CD14-positive monocyte (primary cell): ENCODE data around the gene WWC2. TPM values are rescaled to one million over a fixed set of nuclear protein-coding genes. Genes with fewer than 3 reads are reported as not detected.
A peak's percentile ranks its signal among the peaks of the same experiment; 100 is the strongest.

Experiments
- DNase-seq, 3 donors: peaks; one replicate each; pipeline ENCODE4 v3.0.0-alpha.2; 2011 to 2022
- H2AFZ ChIP-seq: 2 replicates; pipeline ENCODE4 v1.6.0; 2012; ENCODE audit warnings: mild to moderate bottlenecking, low read depth, low read length, inconsistent platforms; ENCODE audit not compliant: insufficient read depth, poor library complexity, severe bottlenecking
- H3K27ac ChIP-seq, 2 donors: 1 replicate in 1 of 2; 2 replicates in 1 of 2; pipeline ENCODE4 v1.5.1; 2012 to 2013; ENCODE audit warnings: low read length in 2 of 2, control low read depth in 1 of 2, inconsistent platforms in 1 of 2, low read depth in 1 of 2, mild to moderate bottlenecking in 1 of 2
- H3K27me3 ChIP-seq, 2 donors: one replicate each; pipeline versions ENCODE4 v1.6.0 to v1.6.1; 2011 to 2013; ENCODE audit warnings: low read length in 2 of 2; ENCODE audit not compliant: control insufficient read depth in 2 of 2, insufficient read depth in 2 of 2
- H3K36me3 ChIP-seq, 2 donors: replicated peaks in 1 of 2; 1 replicate in 1 of 2; 2 replicates in 1 of 2; pipeline versions ENCODE4 v1.5.1 to v1.6.1; 2012 to 2013; ENCODE audit warnings: low read length in 2 of 2, control low read depth in 1 of 2, inconsistent platforms in 1 of 2, mild to moderate bottlenecking in 1 of 2; ENCODE audit not compliant: insufficient read depth in 2 of 2, control insufficient read depth in 1 of 2
- H3K4me1 ChIP-seq, 2 donors: 1 replicate in 1 of 2; 2 replicates in 1 of 2; pipeline versions ENCODE4 v1.5.1 to v1.6.1; 2012 to 2013; ENCODE audit warnings: low read length in 2 of 2, control low read depth in 1 of 2, inconsistent platforms in 1 of 2, mild to moderate bottlenecking in 1 of 2, moderate library complexity in 1 of 2; ENCODE audit not compliant: insufficient read depth in 2 of 2, control insufficient read depth in 1 of 2
- H3K4me2 ChIP-seq: replicated peaks from 2 replicates; pipeline ENCODE3; 2012; ENCODE audit warnings: low read length, moderate library complexity, mild to moderate bottlenecking; ENCODE audit not compliant: poor library complexity, severe bottlenecking; ENCODE audit errors: extremely low read depth
- H3K4me3 ChIP-seq, 3 experiments: fragments of 200-600 bp in 1 of 3; sonication (generic) in 1 of 3; replicated peaks in 1 of 3; 1 replicate in 2 of 3; 2 replicates in 1 of 3; pipeline ENCODE4 v1.5.1; 2011 to 2013; ENCODE audit warnings: low read length in 3 of 3, mild to moderate bottlenecking in 3 of 3, control low read depth in 2 of 3, low read depth in 2 of 3, inconsistent platforms in 1 of 3, moderate library complexity in 1 of 3
- H3K79me2 ChIP-seq: 2 replicates; pipeline ENCODE4 v1.6.0; 2012; ENCODE audit warnings: mild to moderate bottlenecking, control low read depth, inconsistent platforms, low read length, moderate library complexity; ENCODE audit not compliant: insufficient read depth
- H3K9ac ChIP-seq: 2 replicates; pipeline ENCODE4 v1.6.0; 2017; ENCODE audit warnings: low read length, mild to moderate bottlenecking; ENCODE audit not compliant: insufficient read depth, poor library complexity, severe bottlenecking
- H3K9me3 ChIP-seq, 2 donors: replicated peaks in 1 of 2; 1 replicate in 1 of 2; 2 replicates in 1 of 2; pipeline versions ENCODE4 v1.5.1 to v1.6.1; 2012 to 2013; ENCODE audit warnings: low read length in 2 of 2, control low read depth in 1 of 2; ENCODE audit not compliant: control insufficient read depth in 1 of 2, insufficient read depth in 1 of 2
- H4K20me1 ChIP-seq: 2 replicates; pipeline ENCODE4 v1.6.0; 2012; ENCODE audit warnings: mild to moderate bottlenecking, low read length, control low read depth, moderate library complexity; ENCODE audit not compliant: insufficient read depth
- H3K27ac Mint-ChIP-seq, 7 donors: one replicate each; pipeline ENCODE4 v1.8.0; 2020; ENCODE audit warnings: mild to moderate bottlenecking in 7 of 7, mixed read lengths in 7 of 7, moderate library complexity in 6 of 7, inconsistent platforms in 2 of 7
- H3K27me3 Mint-ChIP-seq, 3 donors: one replicate each; pipeline ENCODE4 v1.8.0; 2021 to 2022; ENCODE audit warnings: low read depth in 3 of 3, mild to moderate bottlenecking in 3 of 3, mixed read lengths in 3 of 3, moderate library complexity in 3 of 3, inconsistent platforms in 1 of 3
- H3K36me3 Mint-ChIP-seq, 2 donors: one replicate each; pipeline ENCODE4 v1.8.0; 2020; ENCODE audit warnings: mixed read lengths in 2 of 2, inconsistent platforms in 1 of 2, mild to moderate bottlenecking in 1 of 2
- H3K4me1 Mint-ChIP-seq: one replicate; pipeline ENCODE4 v1.8.0; 2020; ENCODE audit warnings: mild to moderate bottlenecking, mixed read lengths
- H3K4me3 Mint-ChIP-seq, 2 donors: one replicate each; pipeline ENCODE4 v1.8.0; 2020; ENCODE audit warnings: mild to moderate bottlenecking in 2 of 2, mixed read lengths in 2 of 2, moderate library complexity in 1 of 2
- H3K9me3 Mint-ChIP-seq, 7 donors: one replicate each; pipeline ENCODE4 v1.8.0; 2020 to 2022; ENCODE audit warnings: mixed read lengths in 7 of 7, mild to moderate bottlenecking in 6 of 7, moderate library complexity in 6 of 7, inconsistent platforms in 2 of 7
- WGBS: methylation state at CpG from one replicate; pipeline ENCODE4 v1.1.5; 2013; ENCODE audit warnings: missing lambda C conversion rate; ENCODE audit not compliant: insufficient coverage; 5-methylcytosine and 5-hydroxymethylcytosine counted together
- intact Hi-C, 2 donors: fragments of 100-400 bp; cut with micrococcal nuclease; formaldehyde crosslinking; loops; one replicate each; pipeline versions ENCODE4 v1.15.0 to v1.15.1; 2023
- polyA plus RNA-seq, 3 donors: library from polyadenylated mRNA; depleted of rRNA in 1 of 3; unstranded in 2 of 3; stranded (reverse) in 1 of 3; fragments of 300-500 nt in 2 of 3; fragments of >200 nt in 1 of 3; fragmentation: Illumina TruSeq in 2 of 3; gene quantifications; 1 replicate in 2 of 3; 2 replicates in 1 of 3; pipeline ENCODE4 v1.2.3, GENCODE V29; 2012 to 2021
- TF ChIP-seq, protein P1 (sequence below): fragments of 200-600 bp; IDR thresholded peaks from one replicate; pipeline ENCODE4 v1.8.0; 2022; ENCODE audit warnings: antibody characterized with exemption, mild to moderate bottlenecking

The WWC2 gene
- polyA plus RNA-seq, 3 donors: 1.9 to 3.8 (median 2.9) TPM

GRCh38 chr4:183195534-183195933, 96.5 kb downstream of the WWC2 start:
- no peak overlapping the region for H3K4me3 ChIP-seq
- Mint-ChIP-seq H3K4me1 (peaks cover 17% of the 10 kb centered on the region), H3K9me3 (peaks cover 0 to 2% (median 0%) of the 10 kb centered on the region in 7 donors), H3K4me3 (peak overlapping the region in 1 of 2 donors; percentile 32), H3K27me3 (peaks cover 0 to 2% (median 0%) of the 10 kb centered on the region in 3 donors), H3K36me3 (peaks cover 0 to 4% of the 10 kb centered on the region in 2 donors), H3K27ac (peak overlapping the region in 1 of 7 donors; percentile 25)
- no peaks in the 10 kb centered on the region for H3K36me3 ChIP-seq
- H4K20me1 ChIP-seq: no peaks in the 10 kb centered on the region
- no peaks in the 10 kb centered on the region for H3K79me2 ChIP-seq
- TF ChIP-seq, protein P1, sequence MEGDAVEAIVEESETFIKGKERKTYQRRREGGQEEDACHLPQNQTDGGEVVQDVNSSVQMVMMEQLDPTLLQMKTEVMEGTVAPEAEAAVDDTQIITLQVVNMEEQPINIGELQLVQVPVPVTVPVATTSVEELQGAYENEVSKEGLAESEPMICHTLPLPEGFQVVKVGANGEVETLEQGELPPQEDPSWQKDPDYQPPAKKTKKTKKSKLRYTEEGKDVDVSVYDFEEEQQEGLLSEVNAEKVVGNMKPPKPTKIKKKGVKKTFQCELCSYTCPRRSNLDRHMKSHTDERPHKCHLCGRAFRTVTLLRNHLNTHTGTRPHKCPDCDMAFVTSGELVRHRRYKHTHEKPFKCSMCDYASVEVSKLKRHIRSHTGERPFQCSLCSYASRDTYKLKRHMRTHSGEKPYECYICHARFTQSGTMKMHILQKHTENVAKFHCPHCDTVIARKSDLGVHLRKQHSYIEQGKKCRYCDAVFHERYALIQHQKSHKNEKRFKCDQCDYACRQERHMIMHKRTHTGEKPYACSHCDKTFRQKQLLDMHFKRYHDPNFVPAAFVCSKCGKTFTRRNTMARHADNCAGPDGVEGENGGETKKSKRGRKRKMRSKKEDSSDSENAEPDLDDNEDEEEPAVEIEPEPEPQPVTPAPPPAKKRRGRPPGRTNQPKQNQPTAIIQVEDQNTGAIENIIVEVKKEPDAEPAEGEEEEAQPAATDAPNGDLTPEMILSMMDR: no peak
- H3K9ac ChIP-seq: no peak overlapping the region
- peaks cover 7 to 10% of the 10 kb centered on the region in 2 donors for H3K4me1 ChIP-seq
- 33% methylated on average over 1 of the region's 3 CpGs for WGBS
- intact Hi-C loops: no loop called here
- no peaks in the 10 kb centered on the region for H3K27me3 ChIP-seq
- no peak overlapping the region for H3K4me2 ChIP-seq
- no peaks in the 10 kb centered on the region for H3K9me3 ChIP-seq
- H2AFZ ChIP-seq: no peak overlapping the region
- H3K27ac ChIP-seq: no peak overlapping the region
- no peak for DNase-seq

DNA sequence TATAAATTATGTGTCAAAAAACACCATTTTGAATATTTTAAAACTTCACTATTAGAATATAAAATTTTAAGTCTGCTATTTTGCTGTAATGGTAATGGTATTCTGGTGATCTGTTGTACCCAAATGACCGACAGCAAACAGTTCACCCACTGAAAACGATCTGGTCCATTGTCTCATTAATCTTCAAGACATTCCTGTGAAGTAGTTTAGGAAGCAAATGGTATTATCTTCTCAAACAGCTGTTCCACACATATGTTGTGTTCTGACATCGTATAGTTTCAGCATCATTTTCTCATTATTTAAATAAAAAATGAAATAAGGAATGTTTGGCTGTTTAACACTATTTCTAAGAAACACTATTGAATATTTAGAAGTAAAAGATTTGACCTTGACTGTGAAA, 98.1 kb downstream of the WWC2 start:
- no peaks in the 10 kb centered on the region for H3K9me3 ChIP-seq
- H3K4me3 ChIP-seq: no peak overlapping the region
- peaks cover 0 to 2% (median 0%) of the 10 kb centered on the region in 3 donors for H3K27me3 Mint-ChIP-seq
- H3K9me3 Mint-ChIP-seq: peaks cover 0 to 3% (median 0%) of the 10 kb centered on the region in 7 donors
- no peaks in the 10 kb centered on the region for H4K20me1 ChIP-seq
- H3K4me1 ChIP-seq: peaks cover 7 to 10% of the 10 kb centered on the region in 2 donors
- TF ChIP-seq, protein P1: no peak
- no peaks in the 10 kb centered on the region for H3K79me2 ChIP-seq
- no peak overlapping the region for H2AFZ ChIP-seq
- DNase-seq: no peak
- H3K4me1 Mint-ChIP-seq: peaks cover 17% of the 10 kb centered on the region
- H3K27ac Mint-ChIP-seq: no peak overlapping the region
- H3K4me3 Mint-ChIP-seq: no peak overlapping the region
- H3K9ac ChIP-seq: no peak overlapping the region
- no peaks in the 10 kb centered on the region for H3K36me3 ChIP-seq
- no peak overlapping the region for H3K27ac ChIP-seq
- peaks cover 0 to 4% of the 10 kb centered on the region in 2 donors for H3K36me3 Mint-ChIP-seq
- WGBS: no CpG with 5 or more reads among the region's 3 CpGs
- intact Hi-C loops: no loop called here
- H3K4me2 ChIP-seq: no peak overlapping the region
- no peaks in the 10 kb centered on the region for H3K27me3 ChIP-seq
